AG09319 (cell line): ENCODE data around the gene TRIM47.

ENCODE experiments used
- DNase-seq: peaks from one replicate; pipeline ENCODE4 v3.0.0-alpha.2; 2010; ENCODE audit warnings: low read depth; ENCODE audit errors: extremely low read depth
- TF ChIP-seq, protein P1 (sequence below): IDR thresholded peaks from 2 replicates; pipeline ENCODE4 v1.5.1; 2011; ENCODE audit warnings: low read depth, mild to moderate bottlenecking, inconsistent platforms, low read length, moderate library complexity

The TRIM47 gene

DNA sequence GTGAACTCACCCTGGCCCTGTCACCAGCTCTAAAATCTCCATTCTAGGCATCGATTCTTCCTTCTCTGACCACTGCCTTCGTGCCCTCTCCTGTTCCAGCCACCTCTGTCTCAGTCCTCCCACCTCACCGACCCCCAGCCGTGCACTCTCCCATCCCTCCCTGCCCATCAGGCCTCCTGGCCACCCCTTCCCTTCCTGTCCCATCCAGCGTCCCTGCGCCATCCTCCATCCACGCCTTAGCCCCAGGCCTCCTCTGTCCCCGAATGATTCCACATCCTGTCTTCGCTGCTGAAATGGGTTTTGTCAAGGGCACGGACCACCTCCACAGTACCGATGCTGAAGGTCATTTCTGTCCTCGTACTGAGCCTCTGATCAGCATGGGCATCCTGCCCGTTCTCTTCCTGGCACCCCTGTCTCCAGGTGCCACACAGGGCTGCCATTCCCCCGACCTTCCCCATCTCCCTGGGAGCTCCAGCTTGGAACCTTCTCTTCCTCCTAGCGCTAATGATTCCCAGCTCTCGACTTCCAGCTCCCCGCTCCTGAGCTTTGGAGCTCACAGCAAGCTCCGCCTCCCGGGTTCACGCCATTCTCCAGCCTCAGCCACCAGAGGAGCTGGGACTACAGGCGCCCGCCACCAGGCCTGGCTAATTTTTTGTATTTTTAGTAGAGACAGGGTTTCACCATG lies 15.8 kb upstream of the TRIM47 start:
- TF ChIP-seq, protein P1, sequence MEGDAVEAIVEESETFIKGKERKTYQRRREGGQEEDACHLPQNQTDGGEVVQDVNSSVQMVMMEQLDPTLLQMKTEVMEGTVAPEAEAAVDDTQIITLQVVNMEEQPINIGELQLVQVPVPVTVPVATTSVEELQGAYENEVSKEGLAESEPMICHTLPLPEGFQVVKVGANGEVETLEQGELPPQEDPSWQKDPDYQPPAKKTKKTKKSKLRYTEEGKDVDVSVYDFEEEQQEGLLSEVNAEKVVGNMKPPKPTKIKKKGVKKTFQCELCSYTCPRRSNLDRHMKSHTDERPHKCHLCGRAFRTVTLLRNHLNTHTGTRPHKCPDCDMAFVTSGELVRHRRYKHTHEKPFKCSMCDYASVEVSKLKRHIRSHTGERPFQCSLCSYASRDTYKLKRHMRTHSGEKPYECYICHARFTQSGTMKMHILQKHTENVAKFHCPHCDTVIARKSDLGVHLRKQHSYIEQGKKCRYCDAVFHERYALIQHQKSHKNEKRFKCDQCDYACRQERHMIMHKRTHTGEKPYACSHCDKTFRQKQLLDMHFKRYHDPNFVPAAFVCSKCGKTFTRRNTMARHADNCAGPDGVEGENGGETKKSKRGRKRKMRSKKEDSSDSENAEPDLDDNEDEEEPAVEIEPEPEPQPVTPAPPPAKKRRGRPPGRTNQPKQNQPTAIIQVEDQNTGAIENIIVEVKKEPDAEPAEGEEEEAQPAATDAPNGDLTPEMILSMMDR: no peak
- DNase-seq: no peak

DNA sequence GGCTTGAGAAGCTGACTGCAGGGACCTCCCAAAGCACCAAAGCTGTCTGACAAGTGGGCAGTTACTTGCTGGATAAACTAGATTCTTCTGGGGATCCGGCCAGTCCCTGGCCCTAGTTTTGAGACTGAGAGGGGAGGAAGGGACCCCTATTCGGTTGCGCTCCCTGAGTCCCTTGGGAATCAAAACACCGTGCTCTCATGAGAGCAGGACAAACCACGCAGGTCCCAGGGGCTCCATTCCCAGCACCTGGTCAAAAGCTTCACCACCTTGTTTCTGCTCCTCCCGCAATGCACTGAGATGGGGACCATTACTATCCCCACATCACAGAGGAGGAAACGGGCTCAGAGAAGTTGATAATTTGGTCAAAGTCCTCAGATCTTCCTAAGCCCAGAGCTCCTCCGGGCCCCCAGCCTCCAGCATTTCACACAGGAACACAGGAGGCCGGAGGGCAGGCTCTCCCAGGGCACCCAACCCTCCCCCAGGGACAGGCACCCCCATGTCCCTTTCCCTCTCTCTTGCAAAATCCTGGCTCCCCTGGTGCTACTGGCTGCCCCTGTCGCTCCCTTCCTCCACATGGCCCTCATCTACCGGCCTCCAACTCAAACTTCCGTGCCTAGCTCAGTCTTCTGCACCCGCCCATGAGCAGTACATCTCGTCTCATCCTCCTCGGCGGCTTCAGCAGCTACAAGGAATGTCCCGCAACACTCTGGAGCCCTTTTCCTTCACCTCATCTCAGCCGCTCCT lies 15.1 kb upstream of the TRIM47 start:
- TF ChIP-seq, protein P1: no peak
- DNase-seq: no peak

DNA sequence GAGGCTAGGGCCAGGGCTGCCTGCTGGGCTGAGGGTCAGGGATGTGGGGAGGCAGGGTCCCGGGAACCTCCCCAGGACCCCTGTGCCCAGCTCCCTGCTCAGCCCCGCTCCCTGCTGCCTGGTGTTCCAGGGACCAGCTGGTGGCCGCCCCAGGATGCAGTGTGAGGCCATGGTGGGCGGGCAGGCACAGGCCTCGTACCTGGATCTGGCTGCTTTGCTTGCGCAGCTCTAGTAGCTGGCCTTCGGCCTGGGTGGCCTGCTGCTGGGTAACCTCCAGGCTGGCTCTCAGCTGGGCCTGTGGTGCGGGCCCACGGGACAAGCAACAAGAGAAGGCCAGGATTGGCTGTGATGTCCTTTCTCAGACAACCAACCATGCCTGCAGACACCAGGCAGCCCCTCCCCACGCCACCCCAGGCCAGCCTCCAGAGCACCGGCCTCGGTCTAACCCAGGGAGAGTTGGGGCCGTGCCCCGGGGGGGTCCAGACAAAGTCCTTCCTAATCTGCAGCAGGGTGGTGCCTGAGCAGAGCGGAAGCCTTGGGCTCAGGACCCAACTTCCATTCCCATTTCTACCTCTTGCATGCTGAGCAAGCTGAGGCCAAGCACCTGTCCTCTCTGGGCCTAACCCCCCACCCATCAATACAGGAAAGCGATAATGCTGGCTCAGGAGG lies 14.3 kb upstream of the TRIM47 start:
- no peak for DNase-seq
- TF ChIP-seq, protein P1: no peak

DNA sequence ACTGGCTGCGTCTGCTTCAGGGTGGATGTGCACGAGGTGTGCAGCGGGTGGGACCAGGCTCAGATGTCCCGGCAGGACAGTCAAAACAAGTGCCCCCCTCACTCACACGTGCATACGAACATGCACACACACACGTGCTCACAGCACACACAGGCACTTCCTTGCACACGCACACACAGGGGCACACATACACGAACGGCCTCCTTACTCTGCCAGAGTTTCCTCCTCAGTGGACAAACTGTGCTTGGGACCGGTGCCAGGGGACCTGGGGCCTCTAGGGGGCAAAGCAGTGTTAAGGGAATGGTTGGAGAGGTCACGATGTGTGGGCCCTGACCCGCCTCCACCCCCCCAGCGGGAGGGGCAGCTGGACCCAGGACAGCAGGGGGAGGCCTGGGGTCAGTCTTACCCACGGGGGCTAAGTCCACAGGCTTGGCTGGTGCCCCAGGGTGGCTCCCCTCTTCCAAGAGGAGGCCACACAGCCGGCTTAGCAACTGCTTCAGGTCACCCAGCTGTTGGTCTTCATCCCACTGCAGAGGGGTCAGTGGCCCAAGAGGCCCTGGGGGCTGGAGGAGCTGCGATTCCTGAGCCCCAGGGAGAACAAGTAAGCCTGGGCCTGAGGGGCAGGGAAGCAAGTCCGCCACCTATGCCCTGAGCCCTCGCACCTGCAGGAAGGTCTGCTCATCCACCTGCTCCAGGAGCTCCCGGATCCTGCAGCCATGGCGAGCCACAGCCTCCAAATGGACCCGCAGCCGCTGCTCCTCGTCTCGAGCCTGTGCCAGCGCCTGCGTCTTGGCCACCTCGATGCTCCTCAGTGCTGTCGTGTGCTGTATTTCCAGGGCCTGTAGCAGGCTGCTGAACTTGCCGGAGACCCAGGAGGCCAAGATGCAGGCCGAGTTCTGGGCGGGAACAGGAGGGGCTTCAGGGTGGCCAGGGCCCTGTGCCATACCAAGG lies 13.5 kb upstream of the TRIM47 start:
- TF ChIP-seq, protein P1: no peak
- no peak for DNase-seq

DNA sequence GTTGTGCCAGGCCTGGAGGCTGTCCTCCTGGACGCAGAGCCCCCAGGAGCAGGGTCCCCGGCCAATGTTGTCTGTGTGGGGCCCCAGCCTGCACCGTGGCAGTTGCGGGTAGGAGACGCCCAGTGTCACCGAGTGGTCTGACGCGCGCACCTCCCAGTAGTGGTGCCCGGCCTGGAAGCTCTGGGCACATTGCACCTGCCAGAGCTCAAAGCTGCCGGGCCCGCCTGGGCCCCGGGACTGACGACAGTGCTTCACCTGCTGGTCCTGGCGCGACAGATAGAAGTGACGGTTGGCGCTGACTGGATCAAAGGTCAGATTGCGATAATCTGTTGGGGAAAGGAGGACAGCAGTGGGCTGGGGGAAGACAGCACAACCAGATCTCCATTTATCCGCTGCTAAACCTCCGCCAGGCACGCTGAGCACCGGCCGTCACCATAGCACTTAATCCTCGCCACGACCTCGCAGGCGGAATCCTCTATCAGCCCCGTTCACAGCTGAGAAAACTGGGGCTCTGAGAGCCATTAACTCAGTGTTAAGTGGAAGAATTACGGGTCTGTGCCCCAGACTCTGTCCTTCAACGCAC lies 12.7 kb upstream of the TRIM47 start:
- DNase-seq: no peak
- TF ChIP-seq, protein P1: no peak

DNA sequence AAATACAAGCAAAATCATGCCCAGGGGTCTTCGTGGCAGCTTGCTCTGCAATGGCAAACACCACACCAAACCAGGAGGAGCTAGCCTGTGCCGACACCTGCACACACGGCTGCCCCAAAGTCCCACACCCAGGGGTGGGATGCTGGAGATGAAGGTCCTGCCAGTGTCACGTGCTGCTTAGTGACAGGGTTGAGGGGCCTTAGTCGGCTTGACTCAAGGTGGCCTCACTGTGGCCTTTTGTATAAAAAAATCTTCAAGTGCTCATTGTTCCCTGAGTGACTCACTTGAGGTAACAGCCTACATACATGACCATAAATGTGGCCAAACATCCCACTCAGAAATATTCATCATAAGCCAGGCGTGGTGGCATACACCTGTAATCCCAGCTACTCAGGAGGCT lies 11.1 kb upstream of the TRIM47 start:
- TF ChIP-seq, protein P1: no peak
- no peak for DNase-seq
